Activated B cell treated with CpG ODN at 0.5 μM for 24 hours (primary cell): ENCODE results near the gene TNFRSF25. TPM values are rescaled to one million over a fixed set of nuclear protein-coding genes. Genes with fewer than 3 reads are reported as not detected.
A peak's percentile ranks its signal among the peaks of the same experiment; 100 is the strongest.

Experiments
- ATAC-seq: fragments of 200-7000 bp; cut with Tn5 transposase; one replicate; pipeline ENCODE4 v1.10.0; 2021; ENCODE audit warnings: low read depth, mild to moderate bottlenecking, moderate library complexity
- CTCF ChIA-PET: fragments of 350-600 bp; sonication (Branson Sonifier 250); formaldehyde crosslinking; loops from one replicate; lab custom pipeline; 2021; ENCODE audit warnings: antibody characterized with exemption; lab: Charles Lee
- POLR2A ChIA-PET: fragments of 350-600 bp; sonication (Branson Sonifier 250); formaldehyde crosslinking; loops from one replicate; lab custom pipeline; 2021; ENCODE audit warnings: antibody characterized with exemption; lab: Charles Lee
- DNase-seq: peaks from one replicate; pipeline ENCODE4 v3.0.0; 2022
- H3K27ac Mint-ChIP-seq: one replicate; pipeline ENCODE4 v1.8.0; 2020; ENCODE audit warnings: mixed read lengths
- H3K27me3 Mint-ChIP-seq: one replicate; pipeline ENCODE4 v1.8.0; 2021; ENCODE audit warnings: mixed read lengths
- H3K36me3 Mint-ChIP-seq: one replicate; pipeline ENCODE4 v1.8.0; 2021; ENCODE audit warnings: low read depth, mixed read lengths
- H3K4me1 Mint-ChIP-seq: one replicate; pipeline ENCODE4 v1.8.0; 2021; ENCODE audit warnings: mixed read lengths
- H3K4me3 Mint-ChIP-seq: one replicate; pipeline ENCODE4 v1.8.0; 2020; ENCODE audit warnings: mild to moderate bottlenecking, mixed read lengths
- H3K9me3 Mint-ChIP-seq: one replicate; pipeline ENCODE4 v1.8.0; 2020; ENCODE audit warnings: mixed read lengths
- intact Hi-C: fragments of 100-400 bp; cut with micrococcal nuclease; formaldehyde crosslinking; loops from one replicate; pipeline ENCODE4 v1.15.1; 2024
- total RNA-seq: library from RNA; stranded (reverse); gene quantifications from 2 replicates; pipeline ENCODE4 v1.2.3, GENCODE V29; 2022
- TF ChIP-seq, protein P1 (sequence below): fragments of 200-600 bp; IDR thresholded peaks from one replicate; pipeline ENCODE4 v1.8.0; 2022; ENCODE audit warnings: antibody characterized with exemption, mild to moderate bottlenecking

Gene TNFRSF25
- total RNA-seq, 1 donor from 2014 or later = 2.8 TPM

DNA sequence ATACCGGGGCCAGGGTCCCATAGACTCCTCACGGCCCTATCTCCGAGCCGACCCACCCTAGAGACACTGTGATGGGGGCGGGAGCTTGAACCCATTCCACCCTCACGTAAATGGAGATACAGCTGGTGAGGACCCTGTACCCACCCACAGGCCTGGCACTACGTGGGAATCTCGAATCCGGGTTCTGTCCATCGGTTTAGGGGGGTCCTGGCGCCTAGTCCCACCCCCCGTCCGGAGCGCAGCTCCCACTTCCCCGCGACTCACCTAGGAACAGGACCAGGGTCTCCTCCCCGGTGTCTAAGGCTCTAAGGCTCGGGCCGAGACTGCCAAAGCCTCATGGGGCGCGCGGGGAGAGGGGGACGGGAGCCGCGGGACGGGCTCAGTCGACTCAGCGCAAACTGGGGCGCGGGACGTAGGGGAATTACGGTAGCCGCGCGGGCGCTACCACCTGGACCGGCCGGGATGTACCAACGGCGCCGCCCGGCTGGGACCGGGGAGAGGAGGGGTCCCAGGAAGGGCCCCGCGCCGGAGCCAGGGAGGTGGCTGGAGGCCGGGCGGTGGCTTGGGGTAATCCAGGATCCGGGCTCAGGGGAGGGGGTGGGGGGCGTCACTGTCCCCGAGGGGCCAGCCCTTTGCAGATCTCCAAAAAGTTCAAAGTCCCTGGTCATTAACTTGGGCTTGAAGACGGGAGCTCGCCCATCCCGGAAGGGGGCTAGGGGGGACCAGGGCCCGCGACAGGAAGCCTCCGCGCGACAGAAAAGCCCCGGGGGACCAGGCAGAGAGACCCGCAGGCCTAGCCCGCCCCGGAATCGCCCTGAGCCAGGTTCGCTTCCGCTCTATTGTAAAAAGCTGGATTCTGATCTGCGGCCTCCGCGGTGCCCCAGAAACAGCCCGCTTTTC is 24.5 kb upstream of the TNFRSF25 start:
- DNase-seq = peak; percentile 43
- intact Hi-C loops = loop anchor here (1.0 to 5.0 kb wide), 2 partner anchors 137 to 156 kb away; no protein-coding TSS in a partner anchor

DNA sequence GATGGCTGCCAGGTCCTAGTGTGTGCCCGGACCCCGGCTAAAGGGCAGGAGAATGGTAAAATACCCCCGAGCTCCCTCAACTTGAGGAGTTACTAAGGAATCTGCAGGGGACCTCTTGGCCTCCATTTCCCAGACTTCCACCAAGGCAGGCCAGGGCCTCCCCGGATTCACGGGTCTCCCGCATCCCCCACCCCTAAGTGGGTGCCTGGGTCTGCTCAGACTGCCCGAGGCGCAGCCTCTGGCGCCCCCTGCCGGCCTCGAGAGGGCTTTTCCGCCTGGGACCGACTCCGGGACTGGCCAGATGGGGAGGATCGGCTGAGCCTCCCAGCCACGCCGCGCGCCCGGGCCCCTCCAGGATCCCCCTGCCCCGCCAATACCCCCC is 23.8 kb upstream of the TNFRSF25 start:
- CTCF ChIA-PET = interaction anchor here (0.8 to 2.2 kb wide), 8 partner anchors 9 to 295 kb away, joined by 3 to 8 read pairs (median 3); partner anchors contain the start of genes CAMTA1 and NOL9
- Mint-ChIP-seq H3K4me3 (peak overlapping the region; percentile 77), H3K36me3 (no peaks in the 10 kb centered on the region), H3K9me3 (no peaks in the 10 kb centered on the region), H3K27ac (no peak overlapping the region), H3K4me1 (peaks cover 13% of the 10 kb centered on the region), H3K27me3 (peaks cover 9% of the 10 kb centered on the region)
- DNase-seq = peak; percentile 75
- intact Hi-C loops = loop anchor here (1.0 to 5.0 kb wide), 3 partner anchors 138 to 728 kb away; no protein-coding TSS in a partner anchor
- peak; percentile 75 for ATAC-seq
- POLR2A ChIA-PET = interaction anchor here (1.0 kb wide), 1 partner anchor 65 kb away, joined by 3 read pairs; the partner anchor contains the start of gene NOL9
- TF ChIP-seq, protein P1, sequence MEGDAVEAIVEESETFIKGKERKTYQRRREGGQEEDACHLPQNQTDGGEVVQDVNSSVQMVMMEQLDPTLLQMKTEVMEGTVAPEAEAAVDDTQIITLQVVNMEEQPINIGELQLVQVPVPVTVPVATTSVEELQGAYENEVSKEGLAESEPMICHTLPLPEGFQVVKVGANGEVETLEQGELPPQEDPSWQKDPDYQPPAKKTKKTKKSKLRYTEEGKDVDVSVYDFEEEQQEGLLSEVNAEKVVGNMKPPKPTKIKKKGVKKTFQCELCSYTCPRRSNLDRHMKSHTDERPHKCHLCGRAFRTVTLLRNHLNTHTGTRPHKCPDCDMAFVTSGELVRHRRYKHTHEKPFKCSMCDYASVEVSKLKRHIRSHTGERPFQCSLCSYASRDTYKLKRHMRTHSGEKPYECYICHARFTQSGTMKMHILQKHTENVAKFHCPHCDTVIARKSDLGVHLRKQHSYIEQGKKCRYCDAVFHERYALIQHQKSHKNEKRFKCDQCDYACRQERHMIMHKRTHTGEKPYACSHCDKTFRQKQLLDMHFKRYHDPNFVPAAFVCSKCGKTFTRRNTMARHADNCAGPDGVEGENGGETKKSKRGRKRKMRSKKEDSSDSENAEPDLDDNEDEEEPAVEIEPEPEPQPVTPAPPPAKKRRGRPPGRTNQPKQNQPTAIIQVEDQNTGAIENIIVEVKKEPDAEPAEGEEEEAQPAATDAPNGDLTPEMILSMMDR = peak; percentile 67

More for the DNA sequence above, 24.5 kb upstream of the TNFRSF25 start:
- TF ChIP-seq, protein P1 = no peak
- H3K27ac Mint-ChIP-seq = no peak overlapping the region
- no peaks in the 10 kb centered on the region for H3K9me3 Mint-ChIP-seq
- no peaks in the 10 kb centered on the region for H3K36me3 Mint-ChIP-seq
- ChIA-PET CTCF (interaction anchor here (0.6 to 2.2 kb wide), 10 partner anchors 9 to 294 kb away, joined by 3 to 8 read pairs (median 3); partner anchors contain the start of genes CAMTA1 and NOL9), POLR2A (interaction anchor here (0.7 kb wide), 3 partner anchors 110 to 1319 kb away, joined by 3 to 4 read pairs (median 3); no protein-coding TSS in a partner anchor)
- H3K27me3 Mint-ChIP-seq = peaks cover 8% of the 10 kb centered on the region
- H3K4me1 Mint-ChIP-seq = peaks cover 13% of the 10 kb centered on the region
- H3K4me3 Mint-ChIP-seq = peak overlapping the region; percentile 77
- ATAC-seq = peak; percentile 53

DNA sequence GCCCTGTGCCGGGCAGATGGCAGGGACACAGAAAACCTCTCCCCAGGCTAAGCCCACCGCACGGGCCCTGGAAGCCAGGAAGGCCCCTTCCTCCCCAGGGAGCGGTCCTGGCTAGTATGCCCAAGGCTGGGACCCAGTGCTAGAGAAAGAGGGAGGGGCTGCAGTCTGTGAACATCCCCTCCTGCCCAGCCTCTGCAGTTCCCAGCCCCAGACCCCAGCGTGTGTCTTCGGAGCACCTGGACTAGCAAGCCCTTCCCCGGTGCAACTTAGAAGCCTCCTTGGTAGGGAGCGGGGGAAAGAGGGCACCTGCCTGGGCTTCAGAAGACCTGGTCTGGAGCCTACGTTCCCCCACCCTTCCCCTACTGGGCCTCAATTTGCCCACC is 23.4 kb upstream of the TNFRSF25 start:
- no peaks in the 10 kb centered on the region for H3K36me3 Mint-ChIP-seq
- no peak overlapping the region for H3K4me3 Mint-ChIP-seq
- no peak for ATAC-seq
- DNase-seq = no peak
- H3K4me1 Mint-ChIP-seq = peaks cover 13% of the 10 kb centered on the region
- H3K27me3 Mint-ChIP-seq = peaks cover 13% of the 10 kb centered on the region
- no peak overlapping the region for H3K27ac Mint-ChIP-seq
- intact Hi-C loops = loop anchor here (5.0 kb wide), 1 partner anchor 728 kb away; no protein-coding TSS in a partner anchor
- POLR2A ChIA-PET = interaction anchor here (0.9 to 1.0 kb wide), 2 partner anchors 12 to 65 kb away, joined by 3 read pairs; partner anchors contain the start of gene NOL9
- CTCF ChIA-PET = interaction anchor here (1.0 to 2.2 kb wide), 7 partner anchors 10 to 157 kb away, joined by 3 to 8 read pairs (median 3); partner anchors contain the start of gene NOL9
- TF ChIP-seq, protein P1 = no peak
- no peaks in the 10 kb centered on the region for H3K9me3 Mint-ChIP-seq

DNA sequence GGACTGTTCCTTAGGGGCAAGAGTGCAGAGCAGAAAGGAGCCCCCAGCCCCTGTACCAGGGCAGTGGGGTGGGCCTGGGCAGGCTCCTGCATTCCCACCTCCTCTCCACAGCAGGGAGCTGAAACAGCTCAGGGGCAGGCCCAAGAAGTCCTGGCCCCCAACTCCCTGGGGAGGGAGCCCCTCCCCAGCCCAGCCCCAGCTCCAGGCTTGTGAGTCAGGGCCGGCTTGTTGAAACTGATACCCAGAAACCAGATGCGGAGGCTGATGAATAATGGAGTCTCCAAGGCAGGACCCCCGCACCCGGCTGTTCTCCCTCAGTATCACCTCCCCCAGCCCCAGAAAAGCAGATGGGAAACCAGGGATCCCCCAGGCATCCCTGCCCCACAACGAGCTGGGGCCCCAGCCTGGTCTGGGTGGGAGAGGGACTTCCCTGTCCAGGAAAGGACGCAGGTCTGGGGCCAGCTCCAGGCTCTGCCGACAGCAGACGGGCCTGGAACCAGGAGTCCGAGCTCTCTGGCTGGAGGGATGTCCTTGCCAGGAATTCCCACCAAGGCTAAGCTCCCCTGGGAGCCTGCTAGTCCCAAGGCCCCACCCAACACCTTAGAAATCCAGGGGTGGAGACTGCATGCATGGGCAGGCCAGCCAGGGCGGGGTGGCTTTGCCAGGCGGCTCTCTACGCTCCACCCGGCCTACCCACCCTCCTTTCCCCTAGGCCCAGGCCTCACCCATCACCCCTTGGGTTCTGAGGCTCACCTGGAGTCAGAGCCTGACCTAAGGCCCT is 22.8 kb upstream of the TNFRSF25 start:
- Mint-ChIP-seq H3K27ac (no peak overlapping the region), H3K36me3 (no peaks in the 10 kb centered on the region), H3K4me1 (peaks cover 13% of the 10 kb centered on the region), H3K27me3 (peaks cover 14% of the 10 kb centered on the region), H3K4me3 (no peak overlapping the region), H3K9me3 (no peaks in the 10 kb centered on the region)
- ChIA-PET POLR2A (interaction anchor here (0.9 to 1.0 kb wide), 2 partner anchors 12 to 66 kb away, joined by 3 read pairs; partner anchors contain the start of gene NOL9), CTCF (interaction anchor here (1.0 to 2.2 kb wide), 6 partner anchors 10 to 157 kb away, joined by 3 to 8 read pairs (median 3); no protein-coding TSS in a partner anchor)
- no peak for DNase-seq
- TF ChIP-seq, protein P1 = no peak
- no peak for ATAC-seq
- intact Hi-C loops = loop anchor here (5.0 kb wide), 1 partner anchor 729 kb away; no protein-coding TSS in a partner anchor
